HepG2 (cell line): ENCODE measurements around the gene NARF. TPM values are rescaled to one million over a fixed set of nuclear protein-coding genes. Genes with fewer than 3 reads are reported as not detected.

ENCODE experiments used
- ASH2L ChIP-seq: fragments of 300-600, 200-600 bp; sonication (generic); IDR thresholded peaks from 2 replicates; pipeline ENCODE4 v1.7.0; 2017; ENCODE audit warnings: low read depth, mild to moderate bottlenecking, moderate library complexity, mixed read lengths, low read length; ENCODE audit not compliant: insufficient read length
- DNMT1 ChIP-seq: sonication (generic); formaldehyde crosslinking; IDR thresholded peaks from 2 replicates; pipeline ENCODE4 v1.5.1; 2020; ENCODE audit warnings: mild to moderate bottlenecking, missing genetic modification reagents
- ELF4 ChIP-seq: sonication (generic); formaldehyde crosslinking; IDR thresholded peaks from 2 replicates; pipeline ENCODE4 v1.5.0; 2020; ENCODE audit warnings: missing genetic modification reagents, mild to moderate bottlenecking, moderate library complexity, borderline replicate concordance
- PPARG ChIP-seq: conservative IDR thresholded peaks from 2 replicates; pipeline ENCODE4 v1.6.1; 2016; ENCODE audit warnings: missing biosample characterization, missing genetic modification reagents
- RBAK ChIP-seq: sonication (generic); formaldehyde crosslinking; IDR thresholded peaks from 2 replicates; pipeline ENCODE4 v1.5.1; 2020; ENCODE audit warnings: mild to moderate bottlenecking, missing genetic modification reagents
- RFX3 ChIP-seq: IDR thresholded peaks from 2 replicates; pipeline ENCODE4 v1.6.1; 2016; ENCODE audit warnings: missing biosample characterization, missing genetic modification reagents
- TP53 ChIP-seq: sonication (generic); formaldehyde crosslinking; conservative IDR thresholded peaks from 2 replicates; pipeline ENCODE4 v1.4.0; 2020; ENCODE audit warnings: missing genetic modification reagents
- ZNF746 ChIP-seq: sonication (generic); formaldehyde crosslinking; IDR thresholded peaks from 2 replicates; pipeline ENCODE4 v1.8.0; 2022; ENCODE audit warnings: mild to moderate bottlenecking, missing genetic modification reagents
- ZNF816 ChIP-seq: sonication (generic); formaldehyde crosslinking; IDR thresholded peaks from 2 replicates; pipeline ENCODE4 v1.8.0; 2022; ENCODE audit warnings: missing genetic modification reagents, mild to moderate bottlenecking, borderline replicate concordance
- polyA plus RNA-seq, 8 experiments: library from polyadenylated mRNA; depleted of rRNA in 3 of 8; stranded (reverse) in 7 of 8; unstranded in 1 of 8; fragments of >200 nt; fragmentation: Illumina TruSeq in 4 of 8; extraction: Trizol in 4 of 8; gene quantifications; 2 replicates each; pipeline versions ENCODE4 v1.2.1 to v1.2.3, GENCODE V29; 2011 to 2016; ENCODE audit warnings: low read depth in 4 of 8, missing spikeins in 1 of 8, mixed read lengths in 1 of 8; ENCODE audit not compliant: insufficient read depth in 1 of 8
- total RNA-seq, 5 experiments: library from RNA; depleted of rRNA; stranded (reverse); fragments of >200 nt; fragmentation: Illumina TruSeq; extraction: Trizol; gene quantifications; 2 replicates each; pipeline ENCODE4 v1.2.3, GENCODE V29; 2016; ENCODE audit warnings: low read depth in 1 of 5
- TF ChIP-seq, protein P1 (sequence below): sonication (generic); formaldehyde crosslinking; IDR thresholded peaks from 2 replicates; pipeline ENCODE4 v1.4.0; 2020; ENCODE audit warnings: mild to moderate bottlenecking, missing genetic modification reagents
- TF ChIP-seq, protein P2 (sequence below): sonication (generic); formaldehyde crosslinking; IDR thresholded peaks from 2 replicates; pipeline ENCODE4 v1.4.0; 2020; ENCODE audit warnings: mild to moderate bottlenecking, missing genetic modification reagents, borderline replicate concordance
- TF ChIP-seq, protein P3 (sequence below): sonication (generic); formaldehyde crosslinking; IDR thresholded peaks from 2 replicates; pipeline ENCODE4 v1.5.1; 2020; ENCODE audit warnings: missing genetic modification reagents, mild to moderate bottlenecking, borderline replicate concordance
- TF ChIP-seq, protein P4 (sequence below): sonication (generic); formaldehyde crosslinking; IDR thresholded peaks from 2 replicates; pipeline ENCODE4 v1.4.0; 2020; ENCODE audit warnings: low read depth, mild to moderate bottlenecking, missing genetic modification reagents
- TF ChIP-seq, protein P5 (sequence below): IDR thresholded peaks from 2 replicates; pipeline ENCODE4 v1.4.0; 2020; ENCODE audit warnings: mild to moderate bottlenecking, missing genetic modification reagents

NARF gene
- total and polyA plus RNA-seq, 2 of the 13 experiments (the other 11 are each of a cell fraction or from before 2014, with no cell fraction given) = 61.1 to 144 TPM

DNA sequence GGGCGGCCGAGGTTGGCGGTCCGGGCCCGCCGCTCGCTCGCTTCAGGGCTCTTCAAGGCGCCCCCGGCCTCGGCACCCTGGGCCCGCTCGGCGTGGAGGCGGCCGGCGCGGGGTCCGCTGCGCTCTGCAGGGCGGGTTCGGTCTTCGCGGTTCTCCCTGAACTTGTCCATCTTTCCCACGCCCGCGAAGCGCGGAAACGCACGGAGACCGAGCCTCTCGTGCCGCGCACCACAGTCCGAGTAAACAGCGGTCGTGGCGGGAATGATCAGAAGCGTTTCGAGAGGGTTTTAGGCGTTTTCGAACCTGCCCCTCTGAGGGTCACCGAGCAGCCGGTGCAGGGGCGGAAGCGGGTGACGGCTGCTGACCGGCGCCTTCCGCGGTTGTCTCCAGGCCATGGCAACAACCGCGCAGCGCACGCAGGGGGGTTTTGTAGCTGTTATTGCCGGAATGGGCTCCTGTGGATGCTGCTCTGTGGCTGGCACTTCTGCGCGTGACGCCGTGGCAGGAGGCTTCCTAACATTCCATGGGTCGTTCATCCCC lies 414 bp downstream of the NARF start (continued):
- no peak for TF ChIP-seq RBAK
- no peak; the same call in none of the 2 replicates for TF ChIP-seq DNMT1 (CRISPR knock-in tag)
- TF ChIP-seq, protein P1, sequence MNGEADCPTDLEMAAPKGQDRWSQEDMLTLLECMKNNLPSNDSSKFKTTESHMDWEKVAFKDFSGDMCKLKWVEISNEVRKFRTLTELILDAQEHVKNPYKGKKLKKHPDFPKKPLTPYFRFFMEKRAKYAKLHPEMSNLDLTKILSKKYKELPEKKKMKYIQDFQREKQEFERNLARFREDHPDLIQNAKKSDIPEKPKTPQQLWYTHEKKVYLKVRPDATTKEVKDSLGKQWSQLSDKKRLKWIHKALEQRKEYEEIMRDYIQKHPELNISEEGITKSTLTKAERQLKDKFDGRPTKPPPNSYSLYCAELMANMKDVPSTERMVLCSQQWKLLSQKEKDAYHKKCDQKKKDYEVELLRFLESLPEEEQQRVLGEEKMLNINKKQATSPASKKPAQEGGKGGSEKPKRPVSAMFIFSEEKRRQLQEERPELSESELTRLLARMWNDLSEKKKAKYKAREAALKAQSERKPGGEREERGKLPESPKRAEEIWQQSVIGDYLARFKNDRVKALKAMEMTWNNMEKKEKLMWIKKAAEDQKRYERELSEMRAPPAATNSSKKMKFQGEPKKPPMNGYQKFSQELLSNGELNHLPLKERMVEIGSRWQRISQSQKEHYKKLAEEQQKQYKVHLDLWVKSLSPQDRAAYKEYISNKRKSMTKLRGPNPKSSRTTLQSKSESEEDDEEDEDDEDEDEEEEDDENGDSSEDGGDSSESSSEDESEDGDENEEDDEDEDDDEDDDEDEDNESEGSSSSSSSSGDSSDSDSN (CRISPR knock-in tag) = peak; percentile 3; the same call in 1 of the 2 replicates
- no peak for TF ChIP-seq ASH2L
- TF ChIP-seq PPARG (CRISPR knock-in tag) = no peak
- TF ChIP-seq, protein P2, sequence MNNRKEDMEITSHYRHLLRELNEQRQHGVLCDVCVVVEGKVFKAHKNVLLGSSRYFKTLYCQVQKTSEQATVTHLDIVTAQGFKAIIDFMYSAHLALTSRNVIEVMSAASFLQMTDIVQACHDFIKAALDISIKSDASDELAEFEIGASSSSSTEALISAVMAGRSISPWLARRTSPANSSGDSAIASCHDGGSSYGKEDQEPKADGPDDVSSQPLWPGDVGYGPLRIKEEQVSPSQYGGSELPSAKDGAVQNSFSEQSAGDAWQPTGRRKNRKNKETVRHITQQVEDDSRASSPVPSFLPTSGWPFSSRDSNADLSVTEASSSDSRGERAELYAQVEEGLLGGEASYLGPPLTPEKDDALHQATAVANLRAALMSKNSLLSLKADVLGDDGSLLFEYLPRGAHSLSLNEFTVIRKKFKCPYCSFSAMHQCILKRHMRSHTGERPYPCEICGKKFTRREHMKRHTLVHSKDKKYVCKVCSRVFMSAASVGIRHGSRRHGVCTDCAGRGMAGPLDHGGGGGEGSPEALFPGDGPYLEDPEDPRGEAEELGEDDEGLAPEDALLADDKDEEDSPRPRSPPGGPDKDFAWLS (CRISPR knock-in tag) = no peak
- peak; percentile 61 for TF ChIP-seq RFX3 (CRISPR knock-in tag)
- 0 out of 2 replicates have a peak, but pooled peaks have one; percentile 31 for TF ChIP-seq ZNF816
- TF ChIP-seq, protein P3, sequence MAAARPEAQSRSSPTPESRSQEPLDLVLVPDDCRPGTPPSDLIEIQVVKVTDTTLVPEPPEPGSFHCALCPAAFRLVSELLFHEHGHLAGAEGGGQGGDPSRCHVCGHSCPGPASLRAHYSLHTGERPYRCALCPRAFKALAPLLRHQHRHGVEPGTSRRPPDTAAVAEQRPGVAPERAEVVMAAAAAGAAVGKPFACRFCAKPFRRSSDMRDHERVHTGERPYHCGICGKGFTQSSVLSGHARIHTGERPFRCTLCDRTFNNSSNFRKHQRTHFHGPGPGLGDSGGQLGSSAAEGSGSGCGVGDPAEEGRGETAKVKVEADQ (CRISPR knock-in tag) = no peak
- TF ChIP-seq ELF4 = no peak
- TF ChIP-seq ZNF746 (CRISPR knock-in tag) = 0 out of 2 replicates have a peak, but pooled peaks have one; percentile 59
- no peak for TF ChIP-seq TP53 (CRISPR knock-in tag)
- TF ChIP-seq, protein P4, sequence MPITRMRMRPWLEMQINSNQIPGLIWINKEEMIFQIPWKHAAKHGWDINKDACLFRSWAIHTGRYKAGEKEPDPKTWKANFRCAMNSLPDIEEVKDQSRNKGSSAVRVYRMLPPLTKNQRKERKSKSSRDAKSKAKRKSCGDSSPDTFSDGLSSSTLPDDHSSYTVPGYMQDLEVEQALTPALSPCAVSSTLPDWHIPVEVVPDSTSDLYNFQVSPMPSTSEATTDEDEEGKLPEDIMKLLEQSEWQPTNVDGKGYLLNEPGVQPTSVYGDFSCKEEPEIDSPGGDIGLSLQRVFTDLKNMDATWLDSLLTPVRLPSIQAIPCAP (CRISPR knock-in tag) = no peak
- TF ChIP-seq, protein P5, sequence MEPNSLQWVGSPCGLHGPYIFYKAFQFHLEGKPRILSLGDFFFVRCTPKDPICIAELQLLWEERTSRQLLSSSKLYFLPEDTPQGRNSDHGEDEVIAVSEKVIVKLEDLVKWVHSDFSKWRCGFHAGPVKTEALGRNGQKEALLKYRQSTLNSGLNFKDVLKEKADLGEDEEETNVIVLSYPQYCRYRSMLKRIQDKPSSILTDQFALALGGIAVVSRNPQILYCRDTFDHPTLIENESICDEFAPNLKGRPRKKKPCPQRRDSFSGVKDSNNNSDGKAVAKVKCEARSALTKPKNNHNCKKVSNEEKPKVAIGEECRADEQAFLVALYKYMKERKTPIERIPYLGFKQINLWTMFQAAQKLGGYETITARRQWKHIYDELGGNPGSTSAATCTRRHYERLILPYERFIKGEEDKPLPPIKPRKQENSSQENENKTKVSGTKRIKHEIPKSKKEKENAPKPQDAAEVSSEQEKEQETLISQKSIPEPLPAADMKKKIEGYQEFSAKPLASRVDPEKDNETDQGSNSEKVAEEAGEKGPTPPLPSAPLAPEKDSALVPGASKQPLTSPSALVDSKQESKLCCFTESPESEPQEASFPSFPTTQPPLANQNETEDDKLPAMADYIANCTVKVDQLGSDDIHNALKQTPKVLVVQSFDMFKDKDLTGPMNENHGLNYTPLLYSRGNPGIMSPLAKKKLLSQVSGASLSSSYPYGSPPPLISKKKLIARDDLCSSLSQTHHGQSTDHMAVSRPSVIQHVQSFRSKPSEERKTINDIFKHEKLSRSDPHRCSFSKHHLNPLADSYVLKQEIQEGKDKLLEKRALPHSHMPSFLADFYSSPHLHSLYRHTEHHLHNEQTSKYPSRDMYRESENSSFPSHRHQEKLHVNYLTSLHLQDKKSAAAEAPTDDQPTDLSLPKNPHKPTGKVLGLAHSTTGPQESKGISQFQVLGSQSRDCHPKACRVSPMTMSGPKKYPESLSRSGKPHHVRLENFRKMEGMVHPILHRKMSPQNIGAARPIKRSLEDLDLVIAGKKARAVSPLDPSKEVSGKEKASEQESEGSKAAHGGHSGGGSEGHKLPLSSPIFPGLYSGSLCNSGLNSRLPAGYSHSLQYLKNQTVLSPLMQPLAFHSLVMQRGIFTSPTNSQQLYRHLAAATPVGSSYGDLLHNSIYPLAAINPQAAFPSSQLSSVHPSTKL (CRISPR knock-in tag) = no peak
